Lower lobe of right lung (tissue), 2 donors: ENCODE data around the gene TMEM247. TPM values are rescaled to one million over a fixed set of nuclear protein-coding genes. Genes with fewer than 3 reads are reported as not detected.
A peak's percentile ranks its signal among the peaks of the same experiment; 100 is the strongest.

ENCODE experiments used
- ATAC-seq, 2 donors: fragments of 200-7000 bp; cut with Tn5 transposase; one replicate each; pipeline ENCODE4 v1.9.1; 2020 to 2022; ENCODE audit warnings: mild to moderate bottlenecking in 2 of 2, moderate library complexity in 2 of 2
- DNase-seq: peaks from one replicate; pipeline ENCODE4 v3.0.0-alpha.2; 2020
- H3K27ac ChIP-seq: fragments of 200-600 bp; one replicate; pipeline ENCODE4 v1.8.0; 2022
- H3K27me3 ChIP-seq: fragments of 200-600 bp; one replicate; pipeline ENCODE4 v1.8.0; 2022; ENCODE audit warnings: low read depth
- H3K36me3 ChIP-seq: fragments of 200-600 bp; one replicate; pipeline ENCODE4 v1.8.0; 2022; ENCODE audit warnings: mild to moderate bottlenecking
- H3K4me1 ChIP-seq: fragments of 200-600 bp; one replicate; pipeline ENCODE4 v1.8.0; 2022
- H3K4me3 ChIP-seq: fragments of 200-600 bp; one replicate; pipeline ENCODE4 v1.8.0; 2022; ENCODE audit warnings: mild to moderate bottlenecking
- H3K9me3 ChIP-seq: fragments of 200-600 bp; one replicate; pipeline ENCODE4 v1.8.0; 2022
- CTCF ChIP-seq: fragments of 200-600 bp; IDR thresholded peaks from one replicate; pipeline ENCODE4 v1.8.0; 2022; ENCODE audit warnings: antibody characterized with exemption, mild to moderate bottlenecking
- intact Hi-C: fragments of 100-400 bp; cut with DNase I; formaldehyde crosslinking; loops from one replicate; pipeline ENCODE4 v1.11.0; 2022
- total RNA-seq: library from RNA; stranded (reverse); fragmentation: NEBNext Ultra II Directional; extraction: Animal tissue kit (Norgen Biotek cat#: 25700); gene quantifications from one replicate; pipeline ENCODE4 v1.2.1, GENCODE V29; 2021
- donor health status: DM: no; HTN: yes; CAD: no; lungs with severe emphysema.

TMEM247 gene
- total RNA-seq, 1 donor from 2014 or later: not detected

DNA sequence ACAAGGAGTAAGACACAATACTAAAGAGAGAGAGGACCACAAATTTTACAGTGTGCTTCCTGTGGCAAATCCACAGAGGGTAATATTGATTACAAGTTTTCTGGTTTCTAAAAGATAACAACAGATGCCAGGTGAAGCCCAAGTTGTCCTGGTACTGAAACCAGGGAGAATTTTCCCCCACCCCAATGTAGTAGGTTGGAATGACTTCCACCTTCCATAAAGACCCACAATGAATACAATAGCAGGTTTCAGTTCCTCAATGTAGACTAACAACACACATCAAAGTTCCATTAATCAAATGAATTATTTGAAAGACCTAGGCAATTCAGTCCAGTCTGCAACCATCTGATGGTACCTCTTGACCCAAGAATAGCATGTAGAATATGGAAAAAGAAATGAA, 44.0 kb upstream of the TMEM247 start:
- no peaks in the 10 kb centered on the region for H3K36me3 ChIP-seq
- no peak for TF ChIP-seq CTCF
- H3K27me3 ChIP-seq: no peaks in the 10 kb centered on the region
- H3K4me1 ChIP-seq: no peaks in the 10 kb centered on the region
- intact Hi-C loops: no loop called here
- ATAC-seq (no peak), DNase-seq (no peak)
- no peak overlapping the region for H3K27ac ChIP-seq
- no peak overlapping the region for H3K4me3 ChIP-seq
- no peaks in the 10 kb centered on the region for H3K9me3 ChIP-seq

DNA sequence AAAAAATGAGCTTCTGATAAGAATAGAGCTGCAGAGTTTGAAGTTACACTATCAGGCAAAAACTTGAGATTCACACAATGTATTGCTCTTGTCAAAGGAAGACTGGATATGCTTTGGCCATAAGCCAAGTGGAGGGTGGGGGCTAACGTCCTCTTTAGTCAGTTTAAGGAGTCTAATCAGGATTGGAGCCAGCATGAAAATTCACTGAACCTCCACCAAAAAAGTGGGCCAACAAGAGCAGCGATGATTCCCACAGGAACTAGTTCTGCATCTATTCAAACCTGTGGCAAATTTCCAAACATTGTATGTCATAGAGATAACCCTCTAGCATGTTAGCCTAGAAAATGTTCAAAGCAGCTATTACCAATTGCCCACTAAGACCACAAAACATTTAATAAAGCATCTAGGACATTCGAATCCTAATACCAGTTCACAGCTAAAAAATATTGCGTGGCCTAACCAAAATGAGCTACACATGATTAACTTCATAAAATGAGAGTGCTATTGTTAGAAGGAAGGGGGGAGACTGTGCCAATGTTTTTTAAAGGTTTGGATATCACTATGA, 43.5 kb upstream of the TMEM247 start:
- ATAC-seq (no peak), DNase-seq (no peak)
- intact Hi-C loops: no loop called here

GRCh38 chr2:46436800-46437199, 42.6 kb upstream of the TMEM247 start:
- Histone ChIP-seq H3K9me3 (no peaks in the 10 kb centered on the region), H3K4me3 (no peak overlapping the region), H3K27me3 (no peaks in the 10 kb centered on the region), H3K27ac (no peak overlapping the region), H3K36me3 (no peaks in the 10 kb centered on the region), H3K4me1 (no peaks in the 10 kb centered on the region)
- no peak for ATAC-seq
- TF ChIP-seq CTCF: no peak
- intact Hi-C loops: no loop called here
- DNase-seq: no peak

More for the DNA sequence above, 43.5 kb upstream of the TMEM247 start:
- no peak overlapping the region for H3K4me3 ChIP-seq
- no peaks in the 10 kb centered on the region for H3K27me3 ChIP-seq
- H3K36me3 ChIP-seq: no peaks in the 10 kb centered on the region
- no peak for TF ChIP-seq CTCF
- H3K9me3 ChIP-seq: no peaks in the 10 kb centered on the region
- H3K27ac ChIP-seq: no peak overlapping the region
- H3K4me1 ChIP-seq: no peaks in the 10 kb centered on the region

DNA sequence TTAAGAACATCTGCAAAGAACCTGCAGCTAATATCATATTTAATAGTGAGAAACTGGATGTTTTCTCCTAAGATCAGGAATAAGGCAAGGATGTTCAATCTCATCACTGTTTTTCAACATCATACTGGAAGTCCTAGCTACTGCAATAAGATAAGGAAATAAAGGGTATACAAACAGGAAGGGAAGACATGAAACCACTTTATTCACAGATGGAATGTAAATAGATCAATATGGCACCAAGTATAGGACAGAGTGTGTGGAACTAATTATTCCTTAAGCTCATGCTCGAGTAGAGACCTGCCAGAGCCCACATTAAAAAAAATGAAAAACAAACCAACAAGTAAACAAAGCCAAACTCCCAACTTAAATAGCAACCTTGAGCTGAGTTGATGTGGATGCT, 41.3 kb upstream of the TMEM247 start:
- TF ChIP-seq CTCF: no peak
- H3K27me3 ChIP-seq: no peaks in the 10 kb centered on the region
- H3K4me1 ChIP-seq: no peaks in the 10 kb centered on the region
- intact Hi-C loops: no loop called here
- no peaks in the 10 kb centered on the region for H3K36me3 ChIP-seq
- H3K27ac ChIP-seq: no peak overlapping the region
- H3K9me3 ChIP-seq: no peaks in the 10 kb centered on the region
- DNase-seq (no peak), ATAC-seq (no peak)
- H3K4me3 ChIP-seq: no peak overlapping the region

DNA sequence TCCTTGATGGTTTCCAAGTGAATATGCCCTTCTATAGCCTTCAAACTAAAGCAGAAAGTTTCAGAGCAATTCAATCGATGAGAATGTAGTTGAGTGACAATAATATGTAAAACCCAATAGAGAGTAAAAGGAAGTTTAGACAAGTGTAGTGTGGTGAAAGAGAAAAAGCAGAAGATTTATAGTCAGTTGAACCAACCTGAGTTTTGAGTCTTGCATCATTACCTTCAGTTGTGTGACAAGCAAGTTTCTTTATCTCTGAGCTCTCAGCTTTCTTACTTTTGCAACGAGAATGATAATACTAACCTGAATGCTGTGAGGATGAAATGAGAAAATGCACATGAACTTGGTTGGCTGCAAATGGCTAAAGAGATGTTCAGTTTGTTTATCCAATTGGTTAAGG, 40.6 kb upstream of the TMEM247 start:
- Histone ChIP-seq H3K4me1 (no peaks in the 10 kb centered on the region), H3K27ac (no peak overlapping the region), H3K27me3 (no peaks in the 10 kb centered on the region), H3K36me3 (no peaks in the 10 kb centered on the region), H3K9me3 (no peaks in the 10 kb centered on the region), H3K4me3 (no peak overlapping the region)
- DNase-seq (no peak), ATAC-seq (no peak)
- TF ChIP-seq CTCF: no peak
- intact Hi-C loops: no loop called here

DNA sequence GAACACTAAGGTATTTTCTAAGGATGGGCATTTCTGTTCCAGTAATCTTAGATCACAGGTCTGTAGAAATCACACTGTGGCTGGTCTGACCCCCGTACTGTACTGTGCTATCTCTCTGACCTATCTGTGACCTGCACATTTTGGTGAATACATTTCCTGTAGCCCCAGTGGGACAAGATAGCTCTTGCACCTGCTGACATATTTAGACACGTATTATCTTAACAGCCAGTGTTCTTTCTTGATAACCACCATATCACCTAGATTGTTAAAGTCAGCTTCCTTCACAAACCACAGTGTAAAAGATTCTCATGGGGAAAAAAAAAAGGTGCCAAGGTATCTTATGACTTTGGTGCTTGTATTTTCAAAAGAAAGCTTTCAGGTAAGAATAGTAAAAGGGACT, 39.8 kb upstream of the TMEM247 start:
- Histone ChIP-seq H3K4me1 (no peaks in the 10 kb centered on the region), H3K27ac (no peak overlapping the region), H3K9me3 (no peaks in the 10 kb centered on the region), H3K36me3 (no peaks in the 10 kb centered on the region), H3K4me3 (no peak overlapping the region), H3K27me3 (no peaks in the 10 kb centered on the region)
- intact Hi-C loops: no loop called here
- ATAC-seq (peak; percentile 31 to 33), DNase-seq (no peak)
- no peak for TF ChIP-seq CTCF
